Ascending aorta (tissue), 2 donors: Measurements from ENCODE around the gene HLTF. TPM values are rescaled to one million over a fixed set of nuclear protein-coding genes. Genes with fewer than 3 reads are reported as not detected.

ENCODE experiments used
- DNase-seq, 2 donors: peaks; one replicate each; pipeline ENCODE4 v3.0.0-alpha.2; 2019; ENCODE audit warnings: low spot score in 2 of 2
- H3K27ac ChIP-seq, 2 donors: fragments of 200-600 bp; sonication (generic); one replicate each; pipeline ENCODE4 v1.5.1; 2016 to 2017; ENCODE audit warnings: mild to moderate bottlenecking in 1 of 2
- H3K27me3 ChIP-seq: fragments of 200-600 bp; sonication (generic); one replicate; pipeline ENCODE4 v1.5.1; 2017
- H3K36me3 ChIP-seq, 2 donors: fragments of 200-600 bp; sonication (generic); one replicate each; pipeline ENCODE4 v1.5.1; 2016
- H3K4me1 ChIP-seq, 2 donors: fragments of 200-600 bp; sonication (generic); one replicate each; pipeline ENCODE4 v1.5.1; 2016 to 2017; ENCODE audit warnings: mild to moderate bottlenecking in 1 of 2
- H3K4me3 ChIP-seq, 2 donors: fragments of 200-600 bp; sonication (generic); one replicate each; pipeline ENCODE4 v1.5.1; 2016 to 2017; ENCODE audit warnings: mild to moderate bottlenecking in 1 of 2
- H3K9me3 ChIP-seq, 2 donors: fragments of 200-600 bp; sonication (generic); one replicate each; pipeline ENCODE4 v1.5.1; 2016
- CTCF ChIP-seq, 3 experiments: fragments of 200-600 bp in 2 of 3; fragments of 450-650 bp in 1 of 3; sonication (generic) in 2 of 3; IDR thresholded peaks; one replicate each; pipeline ENCODE4 v1.5.1; 2016 to 2019; ENCODE audit warnings: antibody characterized with exemption in 3 of 3, mild to moderate bottlenecking in 1 of 3, moderate library complexity in 1 of 3
- intact Hi-C: fragments of 100-400 bp; cut with DNase I; formaldehyde crosslinking; loops from one replicate; pipeline ENCODE4 v1.15.1; 2023
- total RNA-seq: library from RNA; depleted of rRNA; stranded (reverse); fragments of >200 nt; gene quantifications from one replicate; pipeline ENCODE4 v1.1.0, GENCODE V29; 2016

The HLTF gene
- total RNA-seq, 1 donor from 2014 or later = 136 TPM

- Histone ChIP-seq H3K27me3 (no peaks in the 10 kb centered on the region), H3K4me1 (no peaks in the 10 kb centered on the region), H3K36me3 (no peaks in the 10 kb centered on the region), H3K27ac (no peak overlapping the region), H3K9me3 (no peaks in the 10 kb centered on the region), H3K4me3 (no peak overlapping the region)
- no peak for TF ChIP-seq CTCF (IDR thresholded peaks at IDR 0.05)
- intact Hi-C loops = no loop called here
- no peak for DNase-seq
Observed at GRCh38 chr3:148981273-148981672, 105.1 kb downstream of the HLTF start.

Other genes starting within 250 kb of the HLTF start
- not detected for gene CPA3, start 221.2 kb downstream of the HLTF start, total RNA-seq
- 23.9 TPM for gene GYG1, start 95.0 kb downstream of the HLTF start, total RNA-seq
- 18.9 TPM for gene HPS3, start 43.1 kb upstream of the HLTF start, total RNA-seq
- 58.3 TPM for gene CP, start 135.3 kb upstream of the HLTF start, total RNA-seq
- 6.2 TPM for gene TM4SF18, start 247.1 kb upstream of the HLTF start, total RNA-seq